ENCODE data around the gene CBX6. TPM values are rescaled to one million over a fixed set of nuclear protein-coding genes. Genes with fewer than 3 reads are reported as not detected.
A peak's percentile ranks its signal among the peaks of the same experiment; 100 is the strongest.

The CBX6 gene
- total and polyA plus RNA-seq, 2 donors from 2014 or later = 24.9 to 113 TPM

GRCh38 chr22:38878001-38878400 is 6.0 kb upstream of the CBX6 start:
- Histone ChIP-seq H3K36me3 (ENCODE audit: control insufficient read depth in 2 of 3, insufficient read depth in 3 of 3, low read length in 3 of 3) (no peaks in the 10 kb centered on the region), H3K27me3 (ENCODE audit: control insufficient read depth, insufficient read depth, low read length) (no peaks in the 10 kb centered on the region), H3K27ac (ENCODE audit: low read depth in 2 of 2, low read length in 2 of 2) (no peak overlapping the region), H3K4me1 (ENCODE audit: control insufficient read depth in 2 of 3, insufficient read depth in 2 of 3, low read depth in 1 of 3, low read length in 3 of 3) (peaks cover 0 to 9% (median 3%) of the 10 kb centered on the region in 3 donors), H3K4me3 (ENCODE audit: low read length in 3 of 3) (no peak overlapping the region), H3K9me3 (ENCODE audit: control insufficient read depth in 2 of 3, insufficient read depth in 1 of 3, low read length in 3 of 3) (no peaks in the 10 kb centered on the region), H3K9ac (ENCODE audit: low read length in 3 of 3) (no peak overlapping the region)
- no peak for TF ChIP-seq CTCF (IDR thresholded peaks at IDR 0.05; ENCODE audit: borderline replicate concordance, extremely low read depth, insufficient read depth)
- DNase-seq (no peak), FAIRE-seq (no peak)
- intact Hi-C loops (cut with DNase I) = no loop called here

GRCh38 chr22:38874529-38875222 is 2.7 kb upstream of the CBX6 start:
- H3K27me3 ChIP-seq (ENCODE audit: control insufficient read depth, insufficient read depth, low read length) = no peaks in the 10 kb centered on the region
- H3K4me1 ChIP-seq (ENCODE audit: control insufficient read depth in 2 of 3, insufficient read depth in 2 of 3, low read depth in 1 of 3, low read length in 3 of 3) = peaks cover 0 to 12% (median 6%) of the 10 kb centered on the region in 3 donors
- H3K9ac ChIP-seq (ENCODE audit: low read length in 3 of 3) = no peak overlapping the region
- no peak overlapping the region for H3K4me3 ChIP-seq (ENCODE audit: low read length in 3 of 3)
- intact Hi-C loops (cut with DNase I) = no loop called here
- no peak overlapping the region for H3K27ac ChIP-seq (ENCODE audit: low read depth in 2 of 2, low read length in 2 of 2)
- FAIRE-seq (no peak), DNase-seq (no peak)
- H3K9me3 ChIP-seq (ENCODE audit: control insufficient read depth in 2 of 3, insufficient read depth in 1 of 3, low read length in 3 of 3) = no peaks in the 10 kb centered on the region
- H3K36me3 ChIP-seq (ENCODE audit: control insufficient read depth in 2 of 3, insufficient read depth in 3 of 3, low read length in 3 of 3) = peaks cover 0 to 1% (median under 1%) of the 10 kb centered on the region in 3 donors
- TF ChIP-seq CTCF (IDR thresholded peaks at IDR 0.05; ENCODE audit: borderline replicate concordance, extremely low read depth, insufficient read depth) = no peak

- no peak for FAIRE-seq
- H3K27ac ChIP-seq (ENCODE audit: low read depth in 2 of 2, low read length in 2 of 2) = peak overlapping the region; percentile 83 to 93
- intact Hi-C loops (cut with DNase I) = no loop called here
Measured at GRCh38 chr22:38873469-38874411, 1.7 kb upstream of the CBX6 start.

More at GRCh38 chr22:38873469-38874411, 1.7 kb upstream of the CBX6 start:
- DNase-seq = no peak
- peak overlapping the region in 2 of 3 donors; percentile 53 to 77 for H3K9ac ChIP-seq (ENCODE audit: low read length in 3 of 3)
- peaks cover 0 to 16% (median 9%) of the 10 kb centered on the region in 3 donors for H3K4me1 ChIP-seq (ENCODE audit: control insufficient read depth in 2 of 3, insufficient read depth in 2 of 3, low read depth in 1 of 3, low read length in 3 of 3)
- H3K9me3 ChIP-seq (ENCODE audit: control insufficient read depth in 2 of 3, insufficient read depth in 1 of 3, low read length in 3 of 3) = no peaks in the 10 kb centered on the region
- no peaks in the 10 kb centered on the region for H3K27me3 ChIP-seq (ENCODE audit: control insufficient read depth, insufficient read depth, low read length)
- peak overlapping the region; percentile 56 to 95 (median 69) for H3K4me3 ChIP-seq (ENCODE audit: low read length in 3 of 3)
- peaks cover 0 to 3% (median 3%) of the 10 kb centered on the region in 3 donors for H3K36me3 ChIP-seq (ENCODE audit: control insufficient read depth in 2 of 3, insufficient read depth in 3 of 3, low read length in 3 of 3)
- TF ChIP-seq CTCF (IDR thresholded peaks at IDR 0.05; ENCODE audit: borderline replicate concordance, extremely low read depth, insufficient read depth) = no peak

Data from kidney (tissue), 14 donors.